ENCODE measurements around the gene CYP19A1.

CYP19A1 gene

DNA sequence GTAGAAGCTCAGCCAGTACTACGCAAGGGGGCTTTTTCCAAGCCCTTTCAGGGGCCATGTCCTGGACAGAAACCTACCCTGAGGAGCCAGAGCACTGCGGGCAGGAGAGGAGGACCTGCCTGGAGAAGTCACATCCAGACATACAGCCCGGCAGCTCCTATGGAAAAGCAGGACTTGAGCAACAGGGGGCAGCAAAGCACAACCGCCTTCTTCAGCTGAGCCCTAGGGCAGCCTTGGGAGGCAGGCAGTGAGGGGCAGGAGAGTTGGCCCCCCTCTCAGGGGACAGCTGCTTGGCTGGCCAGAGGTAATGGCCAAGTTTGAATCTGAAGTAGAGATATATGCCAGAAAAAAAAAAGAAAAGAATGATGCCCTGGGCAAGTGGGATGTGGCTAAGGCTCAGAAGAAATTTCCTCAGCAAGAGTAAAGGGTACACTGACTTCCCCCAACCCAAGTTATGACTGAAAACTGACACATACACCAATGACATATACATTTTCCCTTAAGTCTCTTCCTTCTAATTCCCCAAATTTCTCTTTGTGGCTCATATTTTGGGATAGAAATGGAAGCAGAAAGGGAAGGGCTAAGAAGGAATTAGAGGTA is 56.9 kb downstream of the CYP19A1 start:
- TF ChIP-seq, protein P1, sequence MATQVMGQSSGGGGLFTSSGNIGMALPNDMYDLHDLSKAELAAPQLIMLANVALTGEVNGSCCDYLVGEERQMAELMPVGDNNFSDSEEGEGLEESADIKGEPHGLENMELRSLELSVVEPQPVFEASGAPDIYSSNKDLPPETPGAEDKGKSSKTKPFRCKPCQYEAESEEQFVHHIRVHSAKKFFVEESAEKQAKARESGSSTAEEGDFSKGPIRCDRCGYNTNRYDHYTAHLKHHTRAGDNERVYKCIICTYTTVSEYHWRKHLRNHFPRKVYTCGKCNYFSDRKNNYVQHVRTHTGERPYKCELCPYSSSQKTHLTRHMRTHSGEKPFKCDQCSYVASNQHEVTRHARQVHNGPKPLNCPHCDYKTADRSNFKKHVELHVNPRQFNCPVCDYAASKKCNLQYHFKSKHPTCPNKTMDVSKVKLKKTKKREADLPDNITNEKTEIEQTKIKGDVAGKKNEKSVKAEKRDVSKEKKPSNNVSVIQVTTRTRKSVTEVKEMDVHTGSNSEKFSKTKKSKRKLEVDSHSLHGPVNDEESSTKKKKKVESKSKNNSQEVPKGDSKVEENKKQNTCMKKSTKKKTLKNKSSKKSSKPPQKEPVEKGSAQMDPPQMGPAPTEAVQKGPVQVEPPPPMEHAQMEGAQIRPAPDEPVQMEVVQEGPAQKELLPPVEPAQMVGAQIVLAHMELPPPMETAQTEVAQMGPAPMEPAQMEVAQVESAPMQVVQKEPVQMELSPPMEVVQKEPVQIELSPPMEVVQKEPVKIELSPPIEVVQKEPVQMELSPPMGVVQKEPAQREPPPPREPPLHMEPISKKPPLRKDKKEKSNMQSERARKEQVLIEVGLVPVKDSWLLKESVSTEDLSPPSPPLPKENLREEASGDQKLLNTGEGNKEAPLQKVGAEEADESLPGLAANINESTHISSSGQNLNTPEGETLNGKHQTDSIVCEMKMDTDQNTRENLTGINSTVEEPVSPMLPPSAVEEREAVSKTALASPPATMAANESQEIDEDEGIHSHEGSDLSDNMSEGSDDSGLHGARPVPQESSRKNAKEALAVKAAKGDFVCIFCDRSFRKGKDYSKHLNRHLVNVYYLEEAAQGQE (IDR thresholded peaks at IDR 0.05; ENCODE audit: insufficient read depth in 1 of 2, low read depth in 2 of 2, low read length in 2 of 2) = no peak
- TF ChIP-seq POLR2AphosphoS5 (IDR thresholded peaks at IDR 0.05; ENCODE audit: low read depth, low read length) (no peak), SIN3A (IDR thresholded peaks at IDR 0.05; ENCODE audit: borderline replicate concordance, insufficient read depth, low read length) (no peak), TAF1 (IDR thresholded peaks at IDR 0.05; ENCODE audit: borderline replicate concordance, insufficient read depth, low read length) (no peak), FOXP2 (optimal IDR thresholded peaks at IDR 0.05; ENCODE audit: borderline replicate concordance, extremely low read depth, extremely low read length, insufficient read depth) (no peak)

DNA sequence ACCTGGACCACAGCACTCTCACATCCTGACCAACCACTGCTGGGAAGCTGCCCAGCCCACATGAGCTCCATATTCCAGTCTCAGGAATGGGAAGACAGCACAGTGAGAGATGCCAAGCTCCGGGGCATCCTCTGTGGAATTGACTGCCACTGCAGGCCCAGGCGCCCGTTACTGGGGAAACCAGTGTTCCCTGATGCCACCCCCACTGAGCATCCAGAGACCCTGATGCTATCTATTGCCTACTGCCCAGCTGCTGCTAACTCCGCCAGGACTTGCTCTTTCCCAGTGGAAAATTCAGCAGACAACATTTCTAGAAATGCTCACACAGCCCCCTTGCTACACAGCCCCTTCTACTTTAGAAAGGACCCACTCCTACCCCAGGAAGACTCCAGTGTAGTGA is 57.6 kb downstream of the CYP19A1 start:
- TF ChIP-seq TAF1 (IDR thresholded peaks at IDR 0.05; ENCODE audit: borderline replicate concordance, insufficient read depth, low read length) (no peak), POLR2AphosphoS5 (IDR thresholded peaks at IDR 0.05; ENCODE audit: low read depth, low read length) (no peak), FOXP2 (optimal IDR thresholded peaks at IDR 0.05; ENCODE audit: borderline replicate concordance, extremely low read depth, extremely low read length, insufficient read depth) (no peak), SIN3A (IDR thresholded peaks at IDR 0.05; ENCODE audit: borderline replicate concordance, insufficient read depth, low read length) (no peak)
- TF ChIP-seq, protein P1 (IDR thresholded peaks at IDR 0.05; ENCODE audit: insufficient read depth in 1 of 2, low read depth in 2 of 2, low read length in 2 of 2) = no peak

DNA sequence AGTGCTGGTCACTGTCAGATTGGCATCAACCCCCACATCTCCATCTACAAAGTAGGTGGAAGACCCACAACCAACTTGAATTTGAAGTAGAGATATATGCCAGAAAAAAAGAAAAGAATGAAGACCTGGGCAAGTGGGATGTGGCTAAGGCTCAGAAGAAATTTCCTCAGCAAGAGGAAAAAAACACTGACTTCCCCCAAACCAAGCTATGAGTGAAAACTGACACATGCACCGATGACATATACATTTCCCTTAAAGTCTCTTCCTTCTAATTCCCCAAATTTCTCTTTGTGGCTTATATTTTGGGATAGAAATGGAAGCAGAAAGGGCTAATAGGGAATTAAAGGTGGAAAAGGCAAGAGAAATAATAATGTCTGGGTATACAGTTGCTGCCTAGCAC is 59.0 kb downstream of the CYP19A1 start:
- TF ChIP-seq FOXP2 (optimal IDR thresholded peaks at IDR 0.05; ENCODE audit: borderline replicate concordance, extremely low read depth, extremely low read length, insufficient read depth) = no peak
- no peak for TF ChIP-seq SIN3A (IDR thresholded peaks at IDR 0.05; ENCODE audit: borderline replicate concordance, insufficient read depth, low read length)
- no peak for TF ChIP-seq TAF1 (IDR thresholded peaks at IDR 0.05; ENCODE audit: borderline replicate concordance, insufficient read depth, low read length)
- TF ChIP-seq, protein P1 (IDR thresholded peaks at IDR 0.05; ENCODE audit: insufficient read depth in 1 of 2, low read depth in 2 of 2, low read length in 2 of 2) = no peak
- no peak for TF ChIP-seq POLR2AphosphoS5 (IDR thresholded peaks at IDR 0.05; ENCODE audit: low read depth, low read length)

DNA sequence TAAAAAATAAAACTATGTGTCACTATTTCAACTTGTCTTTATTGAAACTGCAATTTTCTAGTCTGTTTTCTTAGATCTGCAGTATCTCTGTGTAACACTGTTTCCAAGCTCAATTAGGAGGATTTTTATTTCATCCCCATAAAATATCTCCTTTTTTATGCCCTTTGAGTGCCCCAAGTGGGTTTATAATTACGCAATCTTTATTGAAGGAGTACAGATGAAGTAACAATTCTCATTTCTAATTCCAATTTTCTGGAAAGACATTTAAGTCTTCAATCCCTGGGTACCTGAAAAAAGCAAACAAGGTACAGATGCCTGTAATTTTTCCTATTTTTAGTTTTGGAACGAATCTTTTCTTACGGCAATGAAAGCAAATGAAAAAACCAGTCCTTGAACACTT is 61.3 kb downstream of the CYP19A1 start:
- TF ChIP-seq SIN3A (IDR thresholded peaks at IDR 0.05; ENCODE audit: borderline replicate concordance, insufficient read depth, low read length) = no peak
- TF ChIP-seq FOXP2 (optimal IDR thresholded peaks at IDR 0.05; ENCODE audit: borderline replicate concordance, extremely low read depth, extremely low read length, insufficient read depth) = no peak
- no peak for TF ChIP-seq POLR2AphosphoS5 (IDR thresholded peaks at IDR 0.05; ENCODE audit: low read depth, low read length)
- TF ChIP-seq TAF1 (IDR thresholded peaks at IDR 0.05; ENCODE audit: borderline replicate concordance, insufficient read depth, low read length) = no peak

DNA sequence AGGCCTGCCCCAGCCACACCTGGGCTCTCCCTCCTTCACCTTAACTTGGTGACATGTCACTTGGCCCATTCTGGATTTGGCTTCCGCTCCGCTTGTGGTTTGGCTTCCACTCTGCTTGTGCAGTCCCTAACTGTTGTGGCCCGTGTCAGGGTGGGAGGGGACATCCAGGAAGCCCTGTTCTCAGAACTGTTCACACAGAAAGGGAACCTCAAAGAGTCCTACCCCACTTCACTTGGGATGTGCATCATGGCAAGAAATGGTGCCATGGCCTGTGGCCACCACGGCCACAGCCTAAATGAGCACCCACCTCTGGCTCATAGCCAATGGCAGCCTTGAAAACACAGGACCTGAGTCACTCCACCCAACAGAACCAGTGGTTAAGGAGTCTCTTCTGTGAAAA is 63.4 kb downstream of the CYP19A1 start:
- no peak for TF ChIP-seq TAF1 (IDR thresholded peaks at IDR 0.05; ENCODE audit: borderline replicate concordance, insufficient read depth, low read length)
- TF ChIP-seq POLR2AphosphoS5 (IDR thresholded peaks at IDR 0.05; ENCODE audit: low read depth, low read length) = no peak
- TF ChIP-seq FOXP2 (optimal IDR thresholded peaks at IDR 0.05; ENCODE audit: borderline replicate concordance, extremely low read depth, extremely low read length, insufficient read depth) = no peak
- no peak for TF ChIP-seq SIN3A (IDR thresholded peaks at IDR 0.05; ENCODE audit: borderline replicate concordance, insufficient read depth, low read length)
- TF ChIP-seq, protein P1 (IDR thresholded peaks at IDR 0.05; ENCODE audit: insufficient read depth in 1 of 2, low read depth in 2 of 2, low read length in 2 of 2) = no peak

All from PFSK-1 (cell line).